AG04450 (cell line): ENCODE data around the gene TM4SF1. TPM values are rescaled to one million over a fixed set of nuclear protein-coding genes. Genes with fewer than 3 reads are reported as not detected.

Experiments
- CTCF ChIA-PET: fragments of 300-600, 350-600 bp; formaldehyde crosslinking; extraction: SDS; loops from one replicate; lab custom pipeline; 2022; ENCODE audit warnings: antibody characterized with exemption, inconsistent platforms; lab: Charles Lee
- POLR2A ChIA-PET: fragments of 350-600 bp; formaldehyde crosslinking; extraction: SDS; loops from one replicate; lab custom pipeline; 2021; ENCODE audit warnings: antibody characterized with exemption, inconsistent platforms; lab: Yijun Ruan, JAX
- DNase-seq: peaks from one replicate; pipeline ENCODE4 v3.0.0-alpha.2; 2011; ENCODE audit warnings: low read depth, low spot score
- H3K27ac ChIP-seq: one replicate; pipeline ENCODE4 v1.5.1; 2012; ENCODE audit warnings: low read depth, low read length, control low read depth
- H3K27me3 ChIP-seq: one replicate; pipeline ENCODE4 v1.6.0; 2012; ENCODE audit warnings: low read length; ENCODE audit not compliant: control insufficient read depth, insufficient read depth
- H3K4me3 ChIP-seq: 2 replicates; pipeline ENCODE4 v1.5.1; 2011; ENCODE audit warnings: mild to moderate bottlenecking, low read depth, low read length, control low read depth
- H3K9me3 ChIP-seq: 2 replicates; pipeline ENCODE4 v1.5.1; 2012; ENCODE audit warnings: low read length; ENCODE audit not compliant: control insufficient read depth, insufficient read depth
- CTCF ChIP-seq: IDR thresholded peaks from 2 replicates; pipeline ENCODE4 v1.5.1; 2011; ENCODE audit warnings: low read depth, low read length, control low read depth, inconsistent platforms
- polyA plus RNA-seq: library from polyadenylated mRNA; depleted of rRNA; stranded (reverse); fragments of >200 nt; gene quantifications from 2 replicates; pipeline ENCODE4 v1.2.3, GENCODE V29; 2011; rRNA removed

TM4SF1 gene
- polyA plus RNA-seq, 1 experiment, result 260 TPM

GRCh38 chr3:149319750-149320149, 57.7 kb downstream of the TM4SF1 start:
- no peak for DNase-seq
- no peak for TF ChIP-seq CTCF
- no peak overlapping the region for H3K27ac ChIP-seq
- ChIA-PET POLR2A (no interaction called here), CTCF (interaction anchor here (0.5 kb wide), 1 partner anchor 398 kb away, joined by 3 read pairs; no protein-coding TSS in a partner anchor)
- no peak overlapping the region for H3K4me3 ChIP-seq
- H3K27me3 ChIP-seq, result no peaks in the 10 kb centered on the region
- H3K9me3 ChIP-seq, result no peaks in the 10 kb centered on the region

Other genes starting within 250 kb of the TM4SF1 start
- gene HPS3, start 248.0 kb downstream of the TM4SF1 start, polyA plus RNA-seq, result 22.8 and 28.1 TPM in 2 replicates
- gene CP, start 155.8 kb downstream of the TM4SF1 start, polyA plus RNA-seq, result 0.10 TPM in 1 of 2 replicates, not detected in the other
- 0.09 TPM in 1 of 2 replicates, not detected in the other for gene TM4SF18, start 44.0 kb downstream of the TM4SF1 start, polyA plus RNA-seq
- 0.29 and 0.32 TPM in 2 replicates for gene TM4SF4, start 97.0 kb upstream of the TM4SF1 start, polyA plus RNA-seq